GM18907 (cell line): Measurements from ENCODE around the gene DIP2A.

Experiments
- ATAC-seq: cut with Tn5 transposase; IDR thresholded peaks from one replicate; pipeline ENCODE4 v1.9.1; 2021; ENCODE audit warnings: mild to moderate bottlenecking, moderate library complexity; ENCODE audit not compliant: unreplicated experiment

The DIP2A gene

GRCh38 chr21:46616050-46616449 lies 157.4 kb downstream of the DIP2A start:
- ATAC-seq: no peak

DNA sequence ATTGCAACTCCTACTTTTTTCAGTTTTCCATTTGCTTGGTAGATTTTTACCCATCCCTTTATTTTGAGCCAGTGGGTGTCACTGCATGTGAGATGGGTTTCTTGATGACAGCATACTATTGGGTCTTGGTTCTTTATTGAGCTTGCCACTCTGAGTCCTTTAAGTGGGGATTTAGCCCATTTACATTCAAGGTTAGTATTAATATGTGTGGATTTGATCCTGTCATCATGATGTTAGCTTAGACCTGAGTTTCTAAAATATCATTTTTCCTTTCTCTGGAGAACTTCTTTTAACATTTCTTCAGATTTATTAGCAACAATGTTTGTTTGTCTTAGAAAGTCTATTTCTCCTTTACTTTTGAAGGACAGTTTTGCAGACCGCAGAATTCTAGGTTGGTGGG lies 158.0 kb downstream of the DIP2A start:
- no peak for ATAC-seq

DNA sequence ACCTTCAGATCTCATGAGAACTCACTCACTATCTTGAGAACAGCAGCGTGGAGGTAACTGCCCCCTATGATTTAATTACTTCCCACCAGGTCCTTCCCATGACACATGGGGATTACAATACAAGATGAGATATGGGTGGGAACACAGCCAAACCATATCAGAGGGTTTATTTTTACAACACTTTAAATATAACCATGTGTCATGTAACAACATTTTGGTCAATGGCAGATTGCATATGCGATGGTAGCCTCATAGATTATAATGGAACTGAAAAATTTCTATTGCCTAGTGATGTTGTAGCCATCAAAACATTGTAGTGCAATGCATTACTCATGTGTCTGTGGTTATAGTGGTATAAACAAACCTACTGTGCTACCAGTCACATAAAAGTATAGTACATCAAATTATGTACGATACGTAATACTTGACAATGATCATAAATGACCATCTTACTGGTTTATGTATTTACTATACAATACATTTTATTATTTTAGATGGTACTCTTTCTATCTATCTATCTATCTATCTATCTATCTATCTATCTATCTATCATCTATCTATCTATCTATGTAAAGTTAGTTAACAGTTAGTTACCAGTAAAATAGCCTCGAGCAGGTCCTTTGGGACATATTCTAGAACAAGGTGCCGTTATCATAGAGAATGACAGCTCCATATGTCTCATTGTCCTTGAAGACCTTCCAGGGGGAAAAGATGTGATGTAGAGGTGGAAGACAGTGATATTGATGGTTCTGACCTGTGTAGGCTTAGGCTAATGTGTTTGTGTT lies 158.8 kb downstream of the DIP2A start:
- no peak for ATAC-seq

- ATAC-seq: no peak
Measured at GRCh38 chr21:46618738-46619379, 160.2 kb downstream of the DIP2A start.
